ENCODE measurements around the gene EEIG2. TPM values are rescaled to one million over a fixed set of nuclear protein-coding genes. Genes with fewer than 3 reads are reported as not detected.

Gene EEIG2
- total RNA-seq, 1 donor from 2014 or later = 20.0 TPM

DNA sequence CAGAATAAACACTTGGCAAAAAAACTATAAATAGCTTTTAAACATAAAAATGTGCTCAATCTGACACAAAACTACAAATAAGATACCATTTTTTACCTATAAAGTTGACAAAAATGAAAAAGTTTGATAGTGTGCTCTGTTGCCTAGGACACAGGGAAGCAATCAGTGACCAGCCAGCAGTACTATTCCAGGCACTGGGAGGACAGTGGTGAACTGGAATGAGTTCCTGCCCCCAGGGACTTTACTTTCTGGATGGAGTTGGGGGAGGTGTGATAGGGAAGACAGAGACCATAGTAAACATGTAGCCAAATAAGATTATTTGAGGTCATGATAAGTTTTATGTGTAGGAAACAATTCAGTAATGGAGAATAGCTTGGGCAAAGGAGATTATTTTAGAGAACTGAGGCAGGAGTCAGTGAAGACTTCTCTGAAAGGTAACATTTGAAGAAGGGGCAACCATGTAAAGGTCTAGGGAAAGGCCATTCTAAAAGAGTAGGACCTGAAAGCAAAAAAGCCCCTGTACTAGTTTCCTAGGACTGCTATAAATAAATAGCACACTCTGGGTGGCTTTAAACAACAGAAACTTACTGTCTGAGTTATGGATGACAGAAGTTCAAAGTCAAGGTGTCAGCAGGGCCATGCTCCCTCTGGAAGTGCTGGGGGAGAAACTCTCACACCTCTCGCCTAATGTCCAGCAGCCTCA lies 42.0 kb downstream of the EEIG2 start:
- no peak for TF ChIP-seq CTCF (IDR thresholded peaks at IDR 0.05)
- Histone ChIP-seq H3K27ac (no peak overlapping the region), H3K4me1 (no peaks in the 10 kb centered on the region), H3K27me3 (ENCODE audit: low read depth) (no peaks in the 10 kb centered on the region), H3K9me3 (no peaks in the 10 kb centered on the region), H3K4me3 (no peak overlapping the region), H3K36me3 (peaks cover 29% of the 10 kb centered on the region)
- DNase-seq (no peak), ATAC-seq (no peak)
- intact Hi-C loops (cut with DNase I) = no loop called here

DNA sequence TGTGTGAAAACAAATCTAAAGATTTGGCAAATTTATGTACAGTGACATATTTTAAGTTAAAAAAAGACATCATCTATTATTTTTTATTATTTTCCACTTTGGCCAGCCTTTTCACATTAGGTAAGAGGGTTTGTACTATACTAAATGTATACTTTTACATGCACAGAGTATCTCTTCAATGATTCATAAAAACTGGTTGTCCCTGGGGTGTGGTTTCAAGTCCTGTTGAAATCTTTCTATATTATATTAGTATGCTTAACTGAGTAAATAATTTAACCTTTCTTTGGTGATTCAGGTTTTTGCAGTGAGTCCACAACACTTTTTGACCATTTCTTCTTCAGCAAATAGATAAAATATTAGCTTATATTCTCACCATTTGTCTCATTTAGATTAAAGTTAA lies 45.7 kb downstream of the EEIG2 start:
- DNase-seq (no peak), ATAC-seq (no peak)
- peaks cover 13% of the 10 kb centered on the region for H3K4me1 ChIP-seq
- no peak for TF ChIP-seq CTCF (IDR thresholded peaks at IDR 0.05)
- intact Hi-C loops (cut with DNase I) = no loop called here
- H3K4me3 ChIP-seq = no peak overlapping the region
- H3K27me3 ChIP-seq (ENCODE audit: low read depth) = no peaks in the 10 kb centered on the region
- H3K27ac ChIP-seq = no peak overlapping the region
- H3K9me3 ChIP-seq = no peaks in the 10 kb centered on the region
- H3K36me3 ChIP-seq = peaks cover 36% of the 10 kb centered on the region

GRCh38 chr1:108606478-108606877 lies 46.6 kb downstream of the EEIG2 start:
- no peak for TF ChIP-seq CTCF (IDR thresholded peaks at IDR 0.05)
- ATAC-seq (no peak), DNase-seq (no peak)
- Histone ChIP-seq H3K9me3 (no peaks in the 10 kb centered on the region), H3K27ac (no peak overlapping the region), H3K4me1 (peaks cover 13% of the 10 kb centered on the region), H3K4me3 (no peak overlapping the region), H3K27me3 (ENCODE audit: low read depth) (no peaks in the 10 kb centered on the region), H3K36me3 (peaks cover 31% of the 10 kb centered on the region)
- intact Hi-C loops (cut with DNase I) = no loop called here

GRCh38 chr1:108609483-108610049 lies 49.7 kb downstream of the EEIG2 start:
- Histone ChIP-seq H3K27me3 (ENCODE audit: low read depth) (no peaks in the 10 kb centered on the region), H3K27ac (peak overlapping the region; percentile 9)
- ATAC-seq = peak; percentile 66 to 70

More at GRCh38 chr1:108609483-108610049, 49.7 kb downstream of the EEIG2 start:
- Histone ChIP-seq H3K4me3 (no peak overlapping the region), H3K36me3 (peaks cover 20% of the 10 kb centered on the region), H3K9me3 (no peaks in the 10 kb centered on the region), H3K4me1 (peaks cover 13% of the 10 kb centered on the region)
- intact Hi-C loops (cut with DNase I) = no loop called here
- no peak for DNase-seq
- no peak for TF ChIP-seq CTCF (IDR thresholded peaks at IDR 0.05)

Other genes starting within 250 kb of the EEIG2 start
- gene NBPF6, start 109.8 kb upstream of the EEIG2 start, total RNA-seq = not detected
- 6.5 TPM for gene HENMT1, start 101.0 kb downstream of the EEIG2 start, total RNA-seq
- gene PRPF38B, start 132.2 kb downstream of the EEIG2 start, total RNA-seq = 41.0 TPM
- not detected for gene FNDC7, start 152.8 kb downstream of the EEIG2 start, total RNA-seq
- gene STXBP3, start 186.6 kb downstream of the EEIG2 start, total RNA-seq = 54.4 TPM

Measured in lower lobe of right lung (tissue), 2 donors.